GM12878 (cell line): ENCODE results near the gene SPSB2. TPM values are rescaled to one million over a fixed set of nuclear protein-coding genes. Genes with fewer than 3 reads are reported as not detected.

ENCODE experiments used
- ASH2L ChIP-seq: fragments of 300-600, 200-600 bp; sonication (generic); IDR thresholded peaks from 2 replicates; pipeline ENCODE4 v1.6.1; 2017; ENCODE audit warnings: low read depth, mild to moderate bottlenecking, borderline replicate concordance
- ATF7 ChIP-seq: fragments of 450-650 bp; IDR thresholded peaks from 2 replicates; pipeline ENCODE4 v1.6.1; 2016; ENCODE audit warnings: low read depth, mild to moderate bottlenecking
- BCL3 ChIP-seq: IDR thresholded peaks from 2 replicates; pipeline ENCODE4 v1.6.1; 2011; ENCODE audit warnings: borderline replicate concordance, low read depth, mild to moderate bottlenecking, moderate library complexity, low read length; ENCODE audit not compliant: insufficient read depth, poor library complexity, severe bottlenecking
- CEBPB ChIP-seq, 2 experiments: fragments of 150-350 bp in 1 of 2; IDR thresholded peaks; 2 replicates each; pipeline ENCODE4 v1.6.1; 2012 to 2014; ENCODE audit warnings: low read depth in 2 of 2, low read length in 2 of 2, borderline replicate concordance in 1 of 2, inconsistent platforms in 1 of 2
- E2F4 ChIP-seq: IDR thresholded peaks from 2 replicates; pipeline ENCODE4 v1.6.1; 2012; ENCODE audit warnings: low read depth, low read length, improper control_type of control experiment
- RBBP5 ChIP-seq: fragments of 200-600 bp; sonication (generic); conservative IDR thresholded peaks from 2 replicates; pipeline ENCODE4 v1.6.1; 2016
- RCOR1 ChIP-seq: conservative IDR thresholded peaks from 2 replicates; pipeline ENCODE4 v1.6.1; 2012; ENCODE audit warnings: low read depth, low read length, improper control_type of control experiment
- SIX5 ChIP-seq: IDR thresholded peaks from 2 replicates; pipeline ENCODE4 v1.6.1; 2011; ENCODE audit warnings: mild to moderate bottlenecking, low read depth, low read length, moderate library complexity; ENCODE audit not compliant: severe bottlenecking
- SMAD5 ChIP-seq: IDR thresholded peaks from 2 replicates; pipeline ENCODE4 v1.6.1; 2016; ENCODE audit warnings: antibody characterized with exemption, low read depth
- STAT1 ChIP-seq: fragments of 450-650 bp; conservative IDR thresholded peaks from 2 replicates; pipeline ENCODE4 v1.6.1; 2014; ENCODE audit warnings: antibody characterized with exemption, mild to moderate bottlenecking
- SUPT20H ChIP-seq: IDR thresholded peaks from 2 replicates; pipeline ENCODE4 v1.6.1; 2011; ENCODE audit warnings: low read depth, mild to moderate bottlenecking, low read length, moderate library complexity, borderline replicate concordance; ENCODE audit not compliant: control insufficient read depth
- ZNF384 ChIP-seq: IDR thresholded peaks from 2 replicates; pipeline ENCODE4 v1.6.1; 2012; ENCODE audit warnings: low read depth, mild to moderate bottlenecking, low read length, improper control_type of control experiment, borderline replicate concordance
- polyA plus RNA-seq, 11 experiments: library from polyadenylated mRNA; depleted of rRNA in 4 of 11; unstranded in 6 of 11; stranded (reverse) in 5 of 11; fragments of >200 nt; fragmentation: Nextera tagmentation in 4 of 11; fragmentation: Illumina TruSeq in 1 of 11; extraction: Ambion mirVana in 4 of 11; extraction: Trizol in 1 of 11; gene quantifications; 1 replicate in 1 of 11; 2 replicates in 10 of 11; pipeline versions ENCODE4 v1.2.1 to v1.2.3, GENCODE V29; 2011 to 2016; ENCODE audit warnings: inconsistent platforms in 2 of 11, missing spikeins in 2 of 11, low read depth in 1 of 11
- total RNA-seq, 4 experiments: library from RNA; depleted of rRNA in 3 of 4; stranded (reverse); fragments of >200 nt in 3 of 4; fragmentation: Illumina TruSeq in 1 of 4; extraction: Trizol in 1 of 4; gene quantifications; 2 replicates each; pipeline versions ENCODE4 v1.2.1 to v1.2.3, GENCODE V29; 2013 to 2021
- TF ChIP-seq, protein P1 (sequence below): fragments of 450-650 bp; IDR thresholded peaks from 2 replicates; pipeline ENCODE4 v1.6.1; 2017; ENCODE audit warnings: mild to moderate bottlenecking, low read depth, inconsistent platforms; ENCODE audit not compliant: poor library complexity, severe bottlenecking
- TF ChIP-seq, protein P2 (sequence below): fragments of 450-650 bp; IDR thresholded peaks from 2 replicates; pipeline ENCODE4 v1.6.1; 2016; ENCODE audit warnings: mild to moderate bottlenecking
- TF ChIP-seq, protein P3 (sequence below): fragments of 450-650 bp; IDR thresholded peaks from 2 replicates; pipeline ENCODE4 v1.6.1; 2017; ENCODE audit warnings: mild to moderate bottlenecking, moderate library complexity

Gene SPSB2
- total and polyA plus RNA-seq, 10 of the 15 experiments (the other 5 are each of a cell fraction or from before 2014, with no cell fraction given): 0.08 to 5.6 (median 2.7) TPM

GRCh38 chr12:6872073-6873048 lies 742 bp downstream of the SPSB2 start (continued):
- TF ChIP-seq CEBPB (IDR thresholded peaks at IDR 0.05; ENCODE audit: borderline replicate concordance in 1 of 2, low read depth in 2 of 2, low read length in 2 of 2) (no peak), ZNF384 (no peak), SMAD5 (peak; percentile 3; the same call in 1 of the 2 replicates), RBBP5 (no peak), STAT1 (peak; percentile 68; the same call in 1 of the 2 replicates), ATF7 (no peak), ASH2L (no peak), BCL3 (peak; percentile 61), SUPT20H (no peak), SIX5 (no peak), RCOR1 (no peak), E2F4 (no peak)
- TF ChIP-seq, protein P1, sequence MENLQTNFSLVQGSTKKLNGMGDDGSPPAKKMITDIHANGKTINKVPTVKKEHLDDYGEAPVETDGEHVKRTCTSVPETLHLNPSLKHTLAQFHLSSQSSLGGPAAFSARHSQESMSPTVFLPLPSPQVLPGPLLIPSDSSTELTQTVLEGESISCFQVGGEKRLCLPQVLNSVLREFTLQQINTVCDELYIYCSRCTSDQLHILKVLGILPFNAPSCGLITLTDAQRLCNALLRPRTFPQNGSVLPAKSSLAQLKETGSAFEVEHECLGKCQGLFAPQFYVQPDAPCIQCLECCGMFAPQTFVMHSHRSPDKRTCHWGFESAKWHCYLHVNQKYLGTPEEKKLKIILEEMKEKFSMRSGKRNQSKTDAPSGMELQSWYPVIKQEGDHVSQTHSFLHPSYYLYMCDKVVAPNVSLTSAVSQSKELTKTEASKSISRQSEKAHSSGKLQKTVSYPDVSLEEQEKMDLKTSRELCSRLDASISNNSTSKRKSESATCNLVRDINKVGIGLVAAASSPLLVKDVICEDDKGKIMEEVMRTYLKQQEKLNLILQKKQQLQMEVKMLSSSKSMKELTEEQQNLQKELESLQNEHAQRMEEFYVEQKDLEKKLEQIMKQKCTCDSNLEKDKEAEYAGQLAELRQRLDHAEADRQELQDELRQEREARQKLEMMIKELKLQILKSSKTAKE: no peak
- TF ChIP-seq, protein P2, sequence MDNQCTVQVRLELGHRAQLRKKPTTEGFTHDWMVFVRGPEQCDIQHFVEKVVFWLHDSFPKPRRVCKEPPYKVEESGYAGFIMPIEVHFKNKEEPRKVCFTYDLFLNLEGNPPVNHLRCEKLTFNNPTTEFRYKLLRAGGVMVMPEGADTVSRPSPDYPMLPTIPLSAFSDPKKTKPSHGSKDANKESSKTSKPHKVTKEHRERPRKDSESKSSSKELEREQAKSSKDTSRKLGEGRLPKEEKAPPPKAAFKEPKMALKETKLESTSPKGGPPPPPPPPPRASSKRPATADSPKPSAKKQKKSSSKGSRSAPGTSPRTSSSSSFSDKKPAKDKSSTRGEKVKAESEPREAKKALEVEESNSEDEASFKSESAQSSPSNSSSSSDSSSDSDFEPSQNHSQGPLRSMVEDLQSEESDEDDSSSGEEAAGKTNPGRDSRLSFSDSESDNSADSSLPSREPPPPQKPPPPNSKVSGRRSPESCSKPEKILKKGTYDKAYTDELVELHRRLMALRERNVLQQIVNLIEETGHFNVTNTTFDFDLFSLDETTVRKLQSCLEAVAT: no peak
- TF ChIP-seq, protein P3, sequence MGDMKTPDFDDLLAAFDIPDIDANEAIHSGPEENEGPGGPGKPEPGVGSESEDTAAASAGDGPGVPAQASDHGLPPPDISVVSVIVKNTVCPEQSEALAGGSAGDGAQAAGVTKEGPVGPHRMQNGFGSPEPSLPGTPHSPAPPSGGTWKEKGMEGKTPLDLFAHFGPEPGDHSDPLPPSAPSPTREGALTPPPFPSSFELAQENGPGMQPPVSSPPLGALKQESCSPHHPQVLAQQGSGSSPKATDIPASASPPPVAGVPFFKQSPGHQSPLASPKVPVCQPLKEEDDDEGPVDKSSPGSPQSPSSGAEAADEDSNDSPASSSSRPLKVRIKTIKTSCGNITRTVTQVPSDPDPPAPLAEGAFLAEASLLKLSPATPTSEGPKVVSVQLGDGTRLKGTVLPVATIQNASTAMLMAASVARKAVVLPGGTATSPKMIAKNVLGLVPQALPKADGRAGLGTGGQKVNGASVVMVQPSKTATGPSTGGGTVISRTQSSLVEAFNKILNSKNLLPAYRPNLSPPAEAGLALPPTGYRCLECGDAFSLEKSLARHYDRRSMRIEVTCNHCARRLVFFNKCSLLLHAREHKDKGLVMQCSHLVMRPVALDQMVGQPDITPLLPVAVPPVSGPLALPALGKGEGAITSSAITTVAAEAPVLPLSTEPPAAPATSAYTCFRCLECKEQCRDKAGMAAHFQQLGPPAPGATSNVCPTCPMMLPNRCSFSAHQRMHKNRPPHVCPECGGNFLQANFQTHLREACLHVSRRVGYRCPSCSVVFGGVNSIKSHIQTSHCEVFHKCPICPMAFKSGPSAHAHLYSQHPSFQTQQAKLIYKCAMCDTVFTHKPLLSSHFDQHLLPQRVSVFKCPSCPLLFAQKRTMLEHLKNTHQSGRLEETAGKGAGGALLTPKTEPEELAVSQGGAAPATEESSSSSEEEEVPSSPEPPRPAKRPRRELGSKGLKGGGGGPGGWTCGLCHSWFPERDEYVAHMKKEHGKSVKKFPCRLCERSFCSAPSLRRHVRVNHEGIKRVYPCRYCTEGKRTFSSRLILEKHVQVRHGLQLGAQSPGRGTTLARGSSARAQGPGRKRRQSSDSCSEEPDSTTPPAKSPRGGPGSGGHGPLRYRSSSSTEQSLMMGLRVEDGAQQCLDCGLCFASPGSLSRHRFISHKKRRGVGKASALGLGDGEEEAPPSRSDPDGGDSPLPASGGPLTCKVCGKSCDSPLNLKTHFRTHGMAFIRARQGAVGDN: no peak
